GM12891 (cell line): ENCODE results near the gene RNF146.

Source experiments
- POLR2A ChIP-seq: IDR thresholded peaks from 2 replicates; pipeline ENCODE4 v1.6.1; 2011; ENCODE audit warnings: low read depth, low read length, control low read depth
- POLR2AphosphoS5 ChIP-seq: IDR thresholded peaks from 2 replicates; pipeline ENCODE4 v1.6.1; 2011; ENCODE audit warnings: low read depth, low read length, control low read depth
- SPI1 ChIP-seq: IDR thresholded peaks from 2 replicates; pipeline ENCODE4 v1.6.1; 2011; ENCODE audit warnings: low read depth, low read length, control low read depth
- TAF1 ChIP-seq: IDR thresholded peaks from 2 replicates; pipeline ENCODE4 v1.6.1; 2011; ENCODE audit warnings: low read depth, low read length, control low read depth

DNA sequence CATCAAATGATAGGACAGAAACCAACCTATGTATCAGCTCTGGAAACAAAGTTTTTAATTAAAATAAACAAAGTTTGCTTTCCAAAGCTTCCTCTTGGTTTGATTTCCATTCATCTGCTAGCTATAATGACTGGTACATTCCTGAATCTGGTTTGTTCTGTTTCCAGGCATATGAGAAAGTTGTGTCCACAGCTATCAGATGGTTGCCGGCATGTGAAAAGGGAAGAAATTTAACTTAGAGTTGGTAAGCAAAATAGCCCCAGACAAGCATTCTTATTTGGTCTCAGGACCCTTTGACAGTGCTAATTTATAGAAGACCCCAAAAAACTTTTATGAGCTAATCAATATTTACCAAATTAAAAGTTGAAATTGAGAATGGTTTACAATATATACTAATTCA lies 3.8 kb upstream of the RNF146 start:
- no peak for TF ChIP-seq TAF1
- TF ChIP-seq POLR2AphosphoS5, result no peak
- no peak for TF ChIP-seq SPI1
- no peak for TF ChIP-seq POLR2A
